Common myeloid progenitor, CD34-positive (primary cell): Measurements from ENCODE around the gene ZNF700.
"Not testable (repeated sequence)": the region's sequence is repeated elsewhere in the genome, so short reads cannot be mapped to it uniquely, and the experiment has no call there.

Source experiments
- CTCF ChIA-PET: fragments of 350-600 bp; sonication (Branson Sonifier 250); formaldehyde crosslinking; loops from one replicate; lab custom pipeline; 2021; ENCODE audit warnings: antibody characterized with exemption; lab: Charles Lee
- POLR2A ChIA-PET: fragments of 350-600 bp; sonication (Branson Sonifier 250); formaldehyde crosslinking; loops from one replicate; lab custom pipeline; 2021; ENCODE audit warnings: antibody characterized with exemption; lab: Charles Lee
- DNase-seq, 3 donors: peaks; one replicate each; pipeline versions ENCODE4 v3.0.0 to v3.0.0-alpha.2; 2013
- H3K27ac ChIP-seq, 2 experiments: 1 replicate in 1 of 2; 2 replicates in 1 of 2; pipeline ENCODE4 v1.7.0; 2013; ENCODE audit warnings: inconsistent platforms in 2 of 2, low read length in 2 of 2, mild to moderate bottlenecking in 2 of 2, low read depth in 1 of 2, moderate library complexity in 1 of 2; ENCODE audit not compliant: severe bottlenecking in 2 of 2, insufficient read depth in 1 of 2, poor library complexity in 1 of 2
- H3K27me3 ChIP-seq, 5 experiments: replicated peaks in 2 of 5; 1 replicate in 3 of 5; 2 replicates in 2 of 5; pipeline versions ENCODE4 v1.6.1 to v1.7.0; 2013; ENCODE audit warnings: low read length in 4 of 5, mild to moderate bottlenecking in 2 of 5, moderate library complexity in 2 of 5, inconsistent platforms in 1 of 5; ENCODE audit not compliant: insufficient read depth in 5 of 5, control insufficient read depth in 4 of 5
- H3K36me3 ChIP-seq, 4 experiments: 1 replicate in 2 of 4; 2 replicates in 2 of 4; pipeline versions ENCODE4 v1.6.1 to v1.7.0; 2013; ENCODE audit warnings: low read length in 3 of 4, control low read depth in 1 of 4, mild to moderate bottlenecking in 1 of 4; ENCODE audit not compliant: control insufficient read depth in 4 of 4, insufficient read depth in 4 of 4
- H3K4me1 ChIP-seq, 4 experiments: 1 replicate in 3 of 4; 2 replicates in 1 of 4; pipeline versions ENCODE4 v1.6.1 to v1.7.1; 2013; ENCODE audit warnings: low read length in 3 of 4, mild to moderate bottlenecking in 3 of 4, control low read depth in 1 of 4, inconsistent platforms in 1 of 4, moderate library complexity in 1 of 4; ENCODE audit not compliant: control insufficient read depth in 4 of 4, insufficient read depth in 4 of 4; ENCODE audit errors: control extremely low read depth in 1 of 4
- H3K4me3 ChIP-seq, 7 experiments: 1 replicate in 4 of 7; 2 replicates in 3 of 7; pipeline versions ENCODE4 v1.5.1 to v1.7.0; 2013; ENCODE audit warnings: mild to moderate bottlenecking in 7 of 7, low read length in 6 of 7, moderate library complexity in 6 of 7, inconsistent platforms in 2 of 7, low read depth in 2 of 7, control low read depth in 1 of 7; ENCODE audit not compliant: insufficient read depth in 4 of 7, control insufficient read depth in 1 of 7; ENCODE audit errors: extremely low read depth in 1 of 7
- H3K9me3 ChIP-seq, 5 experiments: 1 replicate in 4 of 5; 2 replicates in 1 of 5; pipeline versions ENCODE4 v1.6.1 to v1.7.1; 2013; ENCODE audit warnings: low read length in 4 of 5, mild to moderate bottlenecking in 2 of 5, inconsistent platforms in 1 of 5, low read depth in 1 of 5, moderate library complexity in 1 of 5; ENCODE audit not compliant: control insufficient read depth in 4 of 5, insufficient read depth in 2 of 5; ENCODE audit errors: control extremely low read depth in 1 of 5
- WGBS: methylation state at CpG from one replicate; pipeline ENCODE4 v1.1.5; 2013; ENCODE audit not compliant: insufficient coverage; 5-methylcytosine and 5-hydroxymethylcytosine counted together

The ZNF700 gene

GRCh38 chr19:11887611-11888531, 37.0 kb upstream of the ZNF700 start, which contains the start of gene ZNF69:
Gene ZNF69, plus strand, starts transcription at chr19:11887782. Its CDS starts 142 bp downstream, at chr19:11887924.
- peak; percentile 68 to 81 (median 73) for DNase-seq
- peaks cover 9 to 25% (median 19%) of the 10 kb centered on the region in 4 experiments for H3K4me1 ChIP-seq
- CTCF ChIA-PET: interaction anchor here (1.0 to 3.0 kb wide), 2 partner anchors 90 to 101 kb away, joined by 3 to 9 read pairs; no protein-coding TSS in a partner anchor
- no peaks in the 10 kb centered on the region for H3K27me3 ChIP-seq
- under 1% methylated on average over 56 of the region's 56 CpGs for WGBS
- POLR2A ChIA-PET: interaction anchor here (0.6 to 1.8 kb wide), 5 partner anchors 36 to 475 kb away, joined by 3 to 7 read pairs (median 5); partner anchors contain the start of gene ZNF20
- peaks cover 0 to 16% (median 5%) of the 10 kb centered on the region in 4 experiments for H3K36me3 ChIP-seq
- H3K27ac ChIP-seq: peak within 1 kb of the TSS; percentile 66 to 82
- H3K4me3 ChIP-seq: peak within 1 kb of the TSS; percentile 46 to 95 (median 81)
- peaks cover 2 to 20% (median 8%) of the 10 kb centered on the region in 5 experiments for H3K9me3 ChIP-seq

GRCh38 chr19:11889901-11890300, 35.0 kb upstream of the ZNF700 start:
- Histone ChIP-seq H3K4me1 (peaks cover 6 to 19% (median 18%) of the 10 kb centered on the region in 4 experiments), H3K9me3 (peaks cover 5 to 31% (median 23%) of the 10 kb centered on the region in 5 experiments), H3K36me3 (peaks cover 2 to 36% (median 14%) of the 10 kb centered on the region in 4 experiments)
- WGBS: 94% methylated on average over 3 of the region's 6 CpGs
- H3K4me3 ChIP-seq, POLR2A ChIA-PET, H3K27ac ChIP-seq, DNase-seq, CTCF ChIA-PET, H3K27me3 ChIP-seq: not testable (repeated sequence)

- Histone ChIP-seq H3K27ac (no peak overlapping the region), H3K36me3 (peaks cover 2 to 44% (median 20%) of the 10 kb centered on the region in 4 experiments), H3K4me3 (no peak overlapping the region), H3K4me1 (peaks cover 6 to 19% (median 18%) of the 10 kb centered on the region in 4 experiments), H3K27me3 (no peaks in the 10 kb centered on the region), H3K9me3 (peaks cover 5 to 34% (median 30%) of the 10 kb centered on the region in 5 experiments)
- ChIA-PET POLR2A (no interaction called here), CTCF (no interaction called here)
- WGBS: 100% methylated on average over 3 of the region's 5 CpGs
- no peak for DNase-seq
Observed at GRCh38 chr19:11890634-11891033, 34.3 kb upstream of the ZNF700 start.

GRCh38 chr19:11894851-11895250, 30.1 kb upstream of the ZNF700 start:
- Histone ChIP-seq H3K27ac (no peak overlapping the region), H3K4me3 (no peak overlapping the region), H3K27me3 (no peaks in the 10 kb centered on the region), H3K36me3 (peaks cover 7 to 57% (median 21%) of the 10 kb centered on the region in 4 experiments), H3K9me3 (peaks cover 9 to 52% (median 41%) of the 10 kb centered on the region in 5 experiments), H3K4me1 (no peaks in the 10 kb centered on the region)
- POLR2A ChIA-PET: no interaction called here
- DNase-seq: no peak
- CTCF ChIA-PET: no interaction called here
- WGBS: 98% methylated on average over 5 of the region's 6 CpGs

GRCh38 chr19:11902228-11902627, 22.7 kb upstream of the ZNF700 start:
- no CpG with 5 or more reads among the region's 3 CpGs for WGBS
- H3K27me3 ChIP-seq: no peaks in the 10 kb centered on the region
- ChIA-PET CTCF (no interaction called here), POLR2A (no interaction called here)
- H3K4me3 ChIP-seq: peak overlapping the region in 1 of 7 experiments; percentile 0
- no peak for DNase-seq
- H3K27ac ChIP-seq: no peak overlapping the region
- H3K36me3 ChIP-seq: peaks cover 12 to 63% (median 25%) of the 10 kb centered on the region in 4 experiments
- peaks cover 11 to 79% (median 61%) of the 10 kb centered on the region in 5 experiments for H3K9me3 ChIP-seq
- H3K4me1 ChIP-seq: no peaks in the 10 kb centered on the region

- WGBS: 100% methylated on average over 3 of the region's 3 CpGs
- CTCF ChIA-PET: interaction anchor here (1.2 kb wide), 1 partner anchor 108 kb away, joined by 3 read pairs; no protein-coding TSS in a partner anchor
- Histone ChIP-seq H3K27me3 (no peaks in the 10 kb centered on the region), H3K4me3 (peak overlapping the region in 1 of 7 experiments; percentile 28), H3K27ac (no peak overlapping the region), H3K4me1 (no peaks in the 10 kb centered on the region), H3K9me3 (peaks cover 7 to 58% (median 48%) of the 10 kb centered on the region in 5 experiments), H3K36me3 (peaks cover 10 to 50% (median 25%) of the 10 kb centered on the region in 4 experiments)
- DNase-seq: no peak
- POLR2A ChIA-PET: no interaction called here
Observed at GRCh38 chr19:11905928-11906327, 19.0 kb upstream of the ZNF700 start.
